Activated CD8-positive, alpha-beta memory T cell treated with anti-CD3 and anti-CD28 coated beads for 1 hour (primary cell): ENCODE measurements around the gene FBXO24.

Source experiments
- DNase-seq, 2 donors: peaks; one replicate each; pipeline ENCODE4 v3.0.0-alpha.2; 2020; ENCODE audit warnings: low read depth in 1 of 2; ENCODE audit errors: extremely low read depth in 1 of 2

The FBXO24 gene

DNA sequence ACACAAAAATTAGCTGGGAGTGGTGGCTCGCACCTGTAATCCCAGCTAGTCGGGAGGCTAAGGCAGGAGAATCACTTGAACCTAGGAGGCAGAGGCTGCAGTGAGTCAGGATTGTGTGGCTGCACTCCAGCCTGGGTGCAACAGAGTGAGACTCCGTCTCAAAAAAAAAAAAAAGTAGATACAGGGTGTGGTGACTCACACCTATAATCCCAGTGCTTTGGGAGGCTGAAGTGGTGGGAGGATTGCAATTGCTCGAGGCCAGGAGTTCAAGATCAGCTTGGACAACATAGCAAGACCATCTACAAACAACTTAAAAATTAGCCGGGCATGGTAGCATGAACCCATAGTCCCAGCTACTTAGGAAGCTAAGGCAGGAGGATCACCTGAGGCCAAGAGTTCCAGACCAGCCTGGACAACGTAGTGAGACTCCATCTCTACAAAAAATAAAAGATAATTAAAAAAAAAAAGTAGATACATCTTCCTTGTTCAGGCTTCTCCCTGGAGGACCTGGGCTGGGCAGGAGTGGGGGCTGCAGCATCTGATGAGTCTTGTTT lies 28.3 kb downstream of the FBXO24 start:
- DNase-seq, result no peak

DNA sequence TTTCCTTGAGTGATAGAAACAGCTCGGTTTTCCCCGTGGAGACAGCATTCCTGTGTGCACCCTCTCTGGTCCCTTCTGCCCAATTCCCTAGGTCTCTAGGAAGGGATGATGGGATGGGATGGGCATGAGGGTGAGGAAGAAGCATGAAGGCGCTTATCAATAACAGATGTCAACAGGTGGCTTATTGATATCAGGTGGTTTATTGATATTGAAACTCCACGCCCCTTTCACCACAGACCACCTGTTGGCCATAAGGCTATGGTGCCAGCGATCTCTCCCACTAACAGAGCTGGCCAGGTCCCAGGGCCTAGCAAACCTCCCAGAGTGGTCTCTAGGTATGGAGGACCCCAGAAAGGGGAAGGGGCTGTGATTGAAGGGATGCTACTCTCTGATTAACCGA lies 34.1 kb downstream of the FBXO24 start:
- no peak for DNase-seq

DNA sequence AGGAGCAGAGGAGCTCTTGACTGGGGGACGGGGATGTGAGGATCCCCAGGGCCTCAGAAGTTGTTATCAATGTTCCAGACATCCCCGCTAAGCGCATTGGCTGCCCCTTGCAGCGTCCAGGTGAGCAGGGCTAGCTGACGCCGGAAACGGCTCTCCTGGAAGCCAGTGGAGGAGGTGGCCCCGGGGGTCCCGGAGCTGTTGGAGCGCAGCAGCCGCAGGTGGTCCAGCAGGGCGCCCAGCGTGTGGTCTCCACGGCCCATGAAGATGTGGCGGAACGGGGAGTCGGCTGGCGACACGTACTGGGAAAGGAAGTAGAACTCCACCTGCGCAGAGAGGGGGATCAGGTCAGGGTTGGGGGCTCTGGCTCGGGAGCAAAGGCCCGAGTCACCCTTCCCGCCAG lies 34.7 kb downstream of the FBXO24 start:
- DNase-seq, result no peak

DNA sequence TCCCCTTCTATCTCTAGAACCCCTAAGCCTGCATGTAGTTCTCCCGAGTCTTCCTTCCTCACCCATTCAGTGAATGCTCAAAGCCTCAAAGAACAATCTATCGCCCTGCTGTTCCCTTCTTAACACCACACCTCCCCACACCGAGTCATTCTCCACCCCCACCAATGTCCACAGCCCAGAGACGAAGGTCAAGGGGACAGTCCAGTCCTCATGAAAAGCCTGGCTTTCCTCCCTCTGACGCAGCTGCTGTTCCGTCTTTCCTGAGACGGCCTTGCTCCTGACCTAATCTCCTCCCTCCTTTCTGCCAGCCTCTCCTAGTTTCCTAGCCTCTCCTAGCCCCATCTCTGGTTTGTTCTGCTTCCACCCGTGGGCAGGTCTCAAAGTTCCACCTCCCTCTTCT lies 35.4 kb downstream of the FBXO24 start:
- DNase-seq, result no peak

DNA sequence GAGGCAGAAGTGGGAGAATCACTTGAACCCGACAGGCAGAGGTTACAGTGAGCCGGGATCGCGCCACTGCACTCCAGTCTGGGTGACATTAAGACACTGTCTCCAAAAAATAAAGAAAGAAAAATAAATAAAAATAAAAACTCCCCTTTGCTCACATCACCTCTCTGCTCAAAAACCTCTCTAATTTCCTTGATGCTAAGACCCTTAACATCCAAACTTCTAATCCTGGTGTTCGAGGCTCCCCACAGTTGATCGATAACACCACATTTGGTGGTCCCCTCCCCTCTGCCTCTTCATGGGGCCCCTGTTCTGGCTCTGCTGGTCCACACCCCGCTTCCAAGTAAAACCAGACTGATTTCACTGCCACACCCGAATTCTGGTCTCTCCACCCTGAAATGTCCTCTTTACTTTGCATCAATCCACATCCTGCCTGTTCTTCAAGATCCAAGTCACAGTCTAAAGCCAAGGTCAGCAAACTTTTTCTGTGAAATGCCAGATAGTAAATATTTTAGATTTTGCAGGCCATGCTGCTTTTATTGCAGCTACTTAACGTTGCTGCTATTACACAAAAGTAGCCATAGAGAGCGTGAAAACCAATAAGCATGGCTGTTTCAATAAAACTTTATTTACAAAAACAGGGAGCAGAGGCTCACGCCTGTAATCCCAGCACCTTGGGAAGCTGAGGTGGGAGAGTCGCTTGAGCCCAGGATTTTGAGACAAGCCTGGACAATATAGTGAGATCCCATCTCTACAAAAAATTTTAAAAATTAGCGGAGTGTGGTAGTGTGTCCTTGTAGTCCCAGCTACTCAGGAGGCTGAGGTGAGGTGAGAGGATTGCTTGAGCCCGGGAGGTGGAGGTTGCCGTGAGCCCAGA lies 38.1 kb downstream of the FBXO24 start:
- no peak for DNase-seq

DNA sequence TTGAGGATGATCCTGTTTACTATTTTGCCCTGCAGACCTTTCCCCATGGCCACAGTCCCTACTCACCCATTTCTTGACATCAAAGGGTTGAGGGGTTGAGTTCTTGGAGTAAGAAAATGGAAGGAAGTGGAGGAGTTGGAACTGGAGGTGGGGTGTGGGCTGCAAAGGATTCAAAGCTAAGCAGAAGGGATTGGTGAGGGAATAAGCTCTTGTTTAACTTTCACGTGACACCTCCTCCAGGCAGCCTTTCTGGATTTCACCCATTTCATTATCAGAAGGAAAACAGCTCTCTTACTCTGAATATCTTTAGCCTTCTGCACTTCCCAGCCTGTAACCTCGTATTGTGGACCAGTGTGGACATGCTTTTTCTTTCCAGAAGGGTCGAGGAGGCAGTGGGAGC lies 39.9 kb downstream of the FBXO24 start:
- no peak for DNase-seq

DNA sequence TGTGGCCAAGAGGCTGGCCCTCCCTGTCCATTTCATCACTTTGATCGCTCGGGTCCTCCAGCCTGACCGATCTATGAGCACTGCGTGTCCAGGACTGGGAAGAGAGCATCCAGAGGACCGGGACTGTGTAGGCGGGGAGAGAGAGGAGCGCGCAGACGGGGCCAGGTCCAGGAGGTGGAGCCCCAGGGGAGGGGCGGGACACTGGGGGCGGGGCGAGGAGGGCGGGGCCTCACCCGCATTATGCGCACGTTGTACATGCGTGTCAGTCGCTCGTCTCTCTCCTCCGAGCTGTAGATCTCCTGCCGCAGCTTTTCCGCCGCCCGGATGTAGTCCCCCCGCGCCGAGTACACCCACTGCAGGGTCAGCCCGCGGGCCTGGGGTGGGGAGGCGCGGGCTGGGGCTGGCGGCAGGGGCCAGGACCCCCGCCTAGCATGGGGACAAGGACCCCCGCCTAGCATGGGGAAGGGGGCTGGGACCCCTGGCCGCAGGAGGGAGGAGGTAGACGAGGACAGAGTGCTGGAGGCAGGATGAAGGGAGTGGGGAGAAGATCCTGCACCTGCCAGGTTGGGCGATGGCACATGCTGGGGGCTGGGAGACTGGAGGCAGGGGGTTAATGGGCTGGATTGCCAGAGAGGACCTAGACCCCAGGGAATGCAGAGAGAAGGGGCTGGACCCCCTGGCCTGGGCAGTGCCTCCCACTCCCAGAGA lies 40.6 kb downstream of the FBXO24 start:
- peak; percentile 63 to 83 for DNase-seq

DNA sequence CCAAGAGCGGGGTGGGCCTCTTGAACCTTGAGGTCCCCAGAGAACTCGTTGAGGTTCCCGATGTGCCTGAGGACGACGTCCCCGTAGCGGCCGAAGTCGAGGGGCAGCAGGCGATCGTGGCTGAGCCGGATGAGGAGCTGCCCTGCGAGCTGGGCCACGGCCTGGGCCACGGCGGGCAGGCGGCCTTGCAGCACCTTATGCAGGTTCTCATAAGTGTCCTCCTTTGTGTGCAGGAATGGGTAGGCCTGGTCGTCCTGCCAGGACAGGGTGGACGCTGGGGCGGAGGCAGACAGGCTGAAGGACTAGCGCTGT lies 41.1 kb downstream of the FBXO24 start:
- DNase-seq, result no peak

DNA sequence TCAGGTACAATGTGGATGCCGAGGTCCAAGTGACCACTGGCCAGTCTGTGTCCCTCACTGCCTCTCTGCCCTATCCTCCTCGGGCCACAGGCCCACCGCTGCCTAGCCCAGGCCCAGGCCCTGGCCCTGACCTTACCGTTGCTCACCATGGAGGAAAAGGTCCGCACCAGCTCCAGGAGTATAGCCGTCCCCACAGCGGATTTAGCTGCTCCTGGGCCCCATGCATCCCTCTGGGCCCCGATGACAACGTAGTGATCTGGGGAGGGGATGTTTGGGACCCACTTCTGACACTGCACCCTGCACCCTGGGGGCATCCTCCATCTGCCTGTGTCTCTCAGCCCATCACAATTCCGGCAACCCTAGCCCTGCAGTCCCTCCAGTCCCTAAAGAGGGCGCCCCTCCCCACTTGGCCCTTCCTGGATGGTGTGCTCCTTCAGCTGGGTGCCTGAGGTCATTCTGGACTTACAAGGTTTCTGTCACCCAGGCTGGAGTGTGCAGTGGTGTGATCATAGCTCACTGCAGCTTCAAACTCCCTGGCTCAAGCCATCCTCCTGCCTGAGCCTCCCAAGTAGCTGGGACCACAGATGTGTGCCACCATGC lies 43.1 kb downstream of the FBXO24 start:
- DNase-seq, result no peak

DNA sequence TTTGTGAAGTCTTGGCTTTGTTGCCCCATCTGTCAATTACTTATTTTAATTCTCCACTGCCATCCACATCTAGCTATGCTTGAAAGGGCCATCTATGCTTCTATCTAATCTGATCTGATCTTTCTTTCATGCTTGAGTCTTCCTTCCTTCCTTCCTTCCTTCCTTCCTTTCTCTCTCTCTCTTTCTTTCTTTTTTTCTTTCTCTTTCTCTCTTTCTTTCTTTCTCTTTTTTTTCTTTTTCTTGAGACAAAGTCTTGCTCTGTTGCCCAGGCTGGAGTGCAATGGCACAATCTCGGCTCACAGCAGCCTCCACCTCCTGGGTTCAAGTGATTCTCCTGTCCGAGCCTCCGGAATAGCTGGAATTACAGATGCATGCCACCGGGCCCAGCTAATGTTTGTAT lies 43.9 kb downstream of the FBXO24 start:
- no peak for DNase-seq

DNA sequence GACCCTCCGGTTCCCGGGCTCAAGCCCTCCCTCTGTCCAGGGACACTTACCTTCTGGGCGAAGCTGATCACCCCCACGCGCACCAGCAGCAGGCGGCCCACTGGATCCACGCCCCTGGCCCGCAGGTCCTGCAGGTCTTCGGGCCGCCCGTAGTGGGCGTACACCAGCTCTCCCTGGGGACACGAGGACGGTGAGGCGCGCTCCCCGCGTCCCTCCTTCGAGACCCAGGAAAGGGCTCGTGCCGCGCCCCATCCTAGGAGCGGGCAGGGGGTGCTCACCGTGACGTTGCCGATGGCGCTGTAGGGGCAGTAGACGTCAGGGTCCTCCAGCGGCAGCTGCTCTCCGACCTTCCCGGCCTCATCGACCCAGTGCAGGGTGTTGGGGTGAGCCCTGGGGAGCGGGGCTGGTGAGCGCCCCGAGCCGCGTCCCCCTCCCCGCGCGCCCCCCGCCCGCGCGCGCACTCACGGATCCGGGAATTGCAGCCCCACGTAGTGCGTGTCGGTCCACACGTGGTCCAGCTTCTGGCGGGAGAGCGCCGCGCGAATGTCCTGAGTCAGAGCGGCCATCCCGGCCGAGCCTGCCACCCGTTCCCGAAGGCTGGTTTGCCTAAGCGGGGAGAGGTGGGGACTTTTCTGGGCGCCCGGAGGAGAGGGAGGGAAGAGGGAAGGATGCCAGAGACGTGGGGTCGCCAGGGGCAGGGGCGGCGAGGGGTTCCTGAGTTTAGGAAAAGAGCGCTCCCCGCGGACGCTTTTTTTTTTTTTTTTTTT lies 47.0 kb downstream of the FBXO24 start:
- DNase-seq, result no peak

DNA sequence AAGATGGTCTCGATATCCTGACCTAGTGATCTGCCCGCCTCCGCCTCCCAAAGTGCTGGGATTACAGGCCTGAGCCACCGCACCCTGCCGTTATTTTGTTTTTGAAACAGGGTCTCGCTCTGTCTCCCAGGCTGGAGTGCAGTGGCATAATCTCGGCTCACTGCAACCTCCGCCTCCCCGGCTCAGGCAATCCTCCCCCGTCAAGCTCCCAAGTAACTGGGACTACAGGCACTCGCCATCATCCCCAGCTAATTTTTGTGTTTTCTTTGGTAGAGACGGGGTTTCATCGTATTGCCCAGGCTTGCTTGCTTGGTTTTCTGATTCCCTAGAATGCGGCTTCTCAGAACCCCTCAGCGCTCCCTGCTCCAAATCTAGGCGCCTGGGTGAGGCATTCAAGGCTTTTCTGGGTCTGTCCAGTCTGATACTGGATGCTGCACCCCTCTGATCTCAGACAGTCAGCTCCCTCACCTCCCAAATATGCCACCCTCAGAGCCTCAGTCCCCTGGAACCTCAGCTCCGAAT lies 53.9 kb downstream of the FBXO24 start:
- no peak for DNase-seq

DNA sequence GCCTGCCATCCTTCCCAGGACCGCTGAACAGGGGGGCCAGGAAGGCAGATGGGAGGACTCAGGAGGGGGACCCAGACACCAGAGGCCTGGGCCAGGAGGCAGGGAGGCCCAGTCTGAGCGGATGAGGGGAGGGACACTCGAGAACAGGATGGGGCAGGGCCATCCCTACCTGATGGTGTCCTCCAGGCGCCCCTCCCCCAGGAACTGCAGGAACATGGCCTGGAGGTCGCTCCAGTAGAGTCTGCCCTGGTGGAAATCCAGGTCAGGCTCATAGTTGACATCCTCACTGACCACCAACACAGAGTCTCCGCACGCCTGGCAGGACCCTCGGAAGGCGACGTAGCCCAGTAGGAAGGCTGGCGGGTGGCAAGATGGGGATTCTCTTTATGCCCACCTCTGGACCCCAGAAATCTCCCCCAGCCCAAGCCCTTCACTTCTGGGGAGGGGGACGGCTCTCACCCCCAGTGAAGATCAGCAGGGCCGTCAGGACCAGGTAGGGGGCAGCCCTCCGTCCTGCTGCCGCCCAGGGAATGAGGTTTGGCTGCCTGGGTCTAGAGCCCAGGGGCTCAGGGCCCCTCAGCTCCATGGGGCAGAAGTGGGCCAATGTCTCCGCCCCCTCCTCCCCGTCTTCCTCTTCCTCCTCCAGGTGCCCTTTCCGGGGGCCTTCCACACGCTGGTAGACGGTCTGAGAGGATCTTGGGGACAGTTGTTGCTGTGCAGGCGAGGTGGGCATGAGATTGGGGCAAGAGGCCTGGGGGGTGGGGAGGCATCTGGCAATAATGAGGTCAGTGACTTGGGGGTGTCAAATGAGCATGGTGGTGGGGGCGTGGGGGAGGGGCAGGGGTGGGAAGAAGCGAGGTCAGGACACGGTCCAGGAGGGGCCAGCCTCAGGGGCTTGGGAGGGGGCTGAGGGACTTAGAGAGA lies 54.7 kb downstream of the FBXO24 start:
- no peak for DNase-seq

DNA sequence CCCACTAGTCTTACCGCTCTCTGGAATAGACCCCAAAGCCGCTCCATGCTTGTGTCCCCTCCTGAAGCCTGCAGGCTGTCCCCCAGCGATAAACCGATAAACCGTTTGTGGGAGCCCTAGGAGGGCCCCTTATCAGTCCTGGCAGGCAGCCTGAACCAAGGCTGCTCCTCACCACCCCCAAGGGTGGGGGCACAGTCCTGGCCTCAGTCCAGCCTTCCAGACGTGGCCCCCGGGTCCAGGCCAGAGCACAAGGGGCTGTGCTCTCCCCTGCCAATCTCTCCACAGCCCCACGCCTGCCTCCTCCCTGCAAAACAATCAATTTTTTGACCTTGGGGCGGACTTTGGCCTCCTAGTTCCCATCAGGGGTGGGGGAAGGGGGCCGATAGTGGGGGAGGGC lies 55.3 kb downstream of the FBXO24 start, which contains the start of gene TFR2:
TFR2 (minus strand) TSS at position 90 of the 397 bp plus-strand sequence; CDS start at position 47, 43 bp downstream.
- DNase-seq, result no peak

DNA sequence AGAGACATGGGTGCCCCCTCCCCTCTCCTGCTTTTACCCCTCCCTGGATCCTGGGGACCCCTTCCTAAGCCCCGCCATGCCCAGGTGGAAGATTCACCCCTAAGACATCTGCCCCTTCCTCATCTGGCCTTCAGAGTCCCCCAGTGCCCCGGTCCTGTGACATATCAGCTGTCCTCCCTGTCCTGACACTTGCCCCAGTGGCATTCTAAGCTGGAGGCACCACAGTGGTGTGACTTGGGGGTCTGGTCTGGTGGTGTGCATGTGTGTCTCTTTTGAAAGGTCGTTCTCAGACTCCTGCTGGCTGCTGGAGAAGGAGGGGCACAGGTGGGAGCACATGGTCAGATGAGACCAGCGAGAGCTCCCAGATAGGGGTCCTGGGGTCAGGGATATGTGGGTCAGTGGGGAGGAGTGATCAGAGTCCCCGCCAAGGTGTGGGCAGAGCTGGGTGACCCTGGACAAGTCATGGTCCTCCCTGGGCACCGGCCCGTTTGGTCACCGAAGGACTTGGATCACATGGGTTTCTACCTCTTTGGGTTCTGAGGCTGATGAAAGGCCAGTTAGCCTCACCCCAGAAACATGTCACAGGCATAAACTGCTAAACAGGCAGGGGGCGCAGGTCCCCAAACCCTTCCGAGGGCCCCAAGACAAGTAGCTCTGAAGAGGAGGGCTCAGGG lies 55.9 kb downstream of the FBXO24 start:
- DNase-seq, result no peak

DNA sequence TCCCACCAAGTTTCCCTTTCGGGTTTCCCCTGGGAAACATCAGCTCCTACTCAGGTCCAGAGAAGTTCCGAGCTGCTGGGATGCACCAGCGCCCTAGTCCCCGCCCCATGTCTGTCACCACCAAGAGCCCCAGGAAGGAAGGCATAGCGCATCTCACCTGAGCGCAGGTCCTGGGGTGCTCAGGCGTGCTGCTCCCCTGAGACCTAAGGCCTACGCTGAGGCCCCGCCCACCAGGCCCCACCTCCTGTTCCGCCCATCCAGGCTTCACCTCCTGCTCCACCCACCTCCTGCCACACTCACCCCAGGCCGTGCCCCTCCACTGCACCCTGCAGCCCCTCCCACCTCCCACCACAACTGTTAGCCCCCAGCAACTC lies 56.4 kb downstream of the FBXO24 start:
- no peak for DNase-seq

DNA sequence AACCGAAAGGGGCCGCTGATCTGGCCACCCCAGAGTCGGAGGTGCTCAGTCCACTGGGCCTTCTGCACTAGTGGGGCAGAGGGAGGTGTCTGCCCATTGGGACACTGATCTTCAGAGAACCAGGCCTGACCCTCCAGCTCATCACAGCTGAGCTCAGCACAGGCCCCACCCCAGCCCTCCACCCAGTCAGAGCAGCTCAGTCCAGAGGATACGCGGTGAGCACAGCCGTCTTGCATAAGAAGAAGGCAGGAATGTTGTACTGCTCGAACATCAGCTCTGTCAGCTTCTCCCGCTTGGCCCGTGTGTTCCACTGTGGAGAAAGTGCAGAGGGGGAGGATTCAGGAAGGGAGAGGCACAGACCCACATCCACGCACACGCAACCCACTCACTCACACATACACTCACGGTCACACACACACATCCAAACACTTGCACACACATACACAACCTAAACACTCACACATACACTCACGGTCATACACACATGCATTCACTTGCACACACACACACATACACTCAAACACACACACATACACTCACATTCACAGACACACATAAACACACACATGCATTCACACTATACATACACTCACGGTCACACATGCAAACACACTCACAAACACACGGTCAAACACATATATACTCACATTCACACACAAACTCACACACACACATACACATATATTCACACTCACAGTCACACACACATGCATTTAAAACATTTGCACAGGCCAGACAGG lies 63.9 kb downstream of the FBXO24 start:
- no peak for DNase-seq
